HepG2 (cell line): ENCODE measurements around the gene TMEM190. TPM values are rescaled to one million over a fixed set of nuclear protein-coding genes. Genes with fewer than 3 reads are reported as not detected.

Source experiments
- ATAC-seq: fragments of 200-7000 bp; cut with Tn5 transposase; 3 replicates; pipeline ENCODE4 v1.9.1; 2020; ENCODE audit warnings: mild to moderate bottlenecking, moderate library complexity
- BruUV-seq: library from RNA; stranded (reverse); fragments of 400-500 nt; replicated peaks from 2 replicates; lab custom pipeline; 2021; lab: Mats Ljungman, UMichigan
- CTCF ChIA-PET: fragments of 300-600 bp; formaldehyde crosslinking; extraction: SDS; loops from one replicate; lab custom pipeline; 2021; ENCODE audit warnings: low total read pairs, inconsistent platforms, low intra/inter-chr PET ratio; lab: Yijun Ruan, JAX
- POLR2A ChIA-PET: fragments of 350-600 bp; sonication (Branson Sonifier 250); formaldehyde crosslinking; loops from one replicate; lab custom pipeline; 2020; ENCODE audit warnings: antibody characterized with exemption, inconsistent platforms; lab: Yijun Ruan, JAX
- DNase-seq: peaks from one replicate; pipeline ENCODE4 v3.0.0-alpha.2; 2015; ENCODE audit warnings: low spot score
- FAIRE-seq: peaks from 3 replicates; lab custom pipeline; 2011; peaks lifted over from hg19 to GRCh38; lab: Jason Lieb, UNC
- H2AFZ ChIP-seq: one replicate; pipeline ENCODE4 v1.6.1; 2011; ENCODE audit warnings: low read length, inconsistent platforms
- H3K27ac ChIP-seq: fragments of 300-600 bp; 3 replicates; pipeline ENCODE4 v1.8.0; 2011; ENCODE audit warnings: mixed run types, mild to moderate bottlenecking, mixed read lengths, low read length, inconsistent platforms; ENCODE audit not compliant: insufficient read depth; ENCODE audit errors: extremely low read length
- H3K27me3 ChIP-seq, 2 experiments: fragments of 200-600 bp in 1 of 2; 2 replicates in 1 of 2; 3 replicates in 1 of 2; pipeline versions ENCODE4 v1.6.0 to v1.8.0; 2011; ENCODE audit warnings: low read length in 2 of 2, mild to moderate bottlenecking in 2 of 2, moderate library complexity in 2 of 2, inconsistent platforms in 1 of 2; ENCODE audit not compliant: insufficient read depth in 2 of 2, control insufficient read depth in 1 of 2
- H3K36me3 ChIP-seq, 2 experiments: fragments of 200-600 bp in 1 of 2; replicated peaks in 1 of 2; 2 replicates in 1 of 2; 3 replicates in 1 of 2; pipeline versions ENCODE4 v1.5.1 to v1.8.0; 2011; ENCODE audit warnings: low read length in 2 of 2, inconsistent platforms in 1 of 2; ENCODE audit not compliant: insufficient read depth in 2 of 2, control insufficient read depth in 1 of 2
- H3K4me1 ChIP-seq: 2 replicates; pipeline ENCODE4 v1.5.1; 2012; ENCODE audit warnings: low read length, inconsistent platforms; ENCODE audit not compliant: insufficient read depth
- H3K4me2 ChIP-seq: 2 replicates; pipeline ENCODE4 v1.6.0; 2011; ENCODE audit warnings: low read depth, low read length, inconsistent platforms
- H3K4me3 ChIP-seq, 3 experiments: fragments of 200-600 bp in 1 of 3; sonication (generic), shearing (Covaris generic) in 1 of 3; replicated peaks in 1 of 3; 2 replicates each; pipeline ENCODE4 v1.5.1; 2011 to 2016; ENCODE audit warnings: low read length in 3 of 3, inconsistent platforms in 2 of 3, low read depth in 2 of 3, mild to moderate bottlenecking in 2 of 3, control low read depth in 1 of 3, mixed read lengths in 1 of 3; ENCODE audit not compliant: insufficient read depth in 1 of 3
- H3K79me2 ChIP-seq: one replicate; pipeline ENCODE4 v1.6.1; 2011; ENCODE audit warnings: low read length, inconsistent platforms; ENCODE audit not compliant: insufficient read depth
- H3K9ac ChIP-seq: 2 replicates; pipeline ENCODE4 v1.6.0; 2011; ENCODE audit warnings: mild to moderate bottlenecking, low read depth, low read length, inconsistent platforms; ENCODE audit not compliant: insufficient read depth
- H3K9me3 ChIP-seq: 2 replicates; pipeline ENCODE4 v1.5.1; 2012; ENCODE audit warnings: mild to moderate bottlenecking, low read length
- H4K20me1 ChIP-seq: 2 replicates; pipeline ENCODE4 v1.6.0; 2011; ENCODE audit warnings: inconsistent platforms, mild to moderate bottlenecking, low read length, moderate library complexity; ENCODE audit not compliant: insufficient read depth
- ATF7 ChIP-seq, 2 experiments: fragments of 450-650 bp in 1 of 2; sonication (generic) in 1 of 2; formaldehyde crosslinking in 1 of 2; IDR thresholded peaks; 2 replicates each; pipeline versions ENCODE4 v1.4.0 to v1.6.1; 2016 to 2020; ENCODE audit warnings: antibody characterized with exemption in 1 of 2, mild to moderate bottlenecking in 1 of 2, missing genetic modification reagents in 1 of 2
- BRF2 ChIP-seq: sonication (generic); formaldehyde crosslinking; IDR thresholded peaks from 2 replicates; pipeline ENCODE4 v1.8.1; 2022; ENCODE audit warnings: mild to moderate bottlenecking, missing genetic modification reagents
- CHD2 ChIP-seq: IDR thresholded peaks from 2 replicates; pipeline ENCODE4 v1.6.1; 2011; ENCODE audit warnings: low read depth, low read length, improper control_type of control experiment
- CREB1 ChIP-seq, 2 experiments: fragments of 450-650 bp in 1 of 2; IDR thresholded peaks; 2 replicates each; pipeline ENCODE4 v1.6.1; 2016 to 2017; ENCODE audit warnings: control low read depth in 1 of 2, mild to moderate bottlenecking in 1 of 2, missing compliant biosample characterization in 1 of 2, missing genetic modification characterization in 1 of 2
- FOXP1 ChIP-seq, 2 experiments: fragments of 450-650 bp in 1 of 2; IDR thresholded peaks; 2 replicates each; pipeline ENCODE4 v1.6.1; 2017 to 2018; ENCODE audit warnings: antibody characterized with exemption in 1 of 2
- KLF11 ChIP-seq: IDR thresholded peaks from 2 replicates; pipeline ENCODE4 v1.6.1; 2016; ENCODE audit warnings: missing compliant biosample characterization
- KLF6 ChIP-seq: IDR thresholded peaks from 2 replicates; pipeline ENCODE4 v1.8.0; 2016; ENCODE audit warnings: missing biosample characterization, missing genetic modification reagents
- SRSF1 ChIP-seq: fragments of 200-400 bp; formaldehyde crosslinking; optimal IDR thresholded peaks from 2 replicates; pipeline ENCODE3; 2017; ENCODE audit warnings: mild to moderate bottlenecking, low read depth, low read length, moderate library complexity
- SRY ChIP-seq: sonication (generic); formaldehyde crosslinking; IDR thresholded peaks from 2 replicates; pipeline ENCODE4 v1.8.0; 2022; ENCODE audit warnings: mild to moderate bottlenecking, missing genetic modification reagents
- ZNF12 ChIP-seq: sonication (generic); formaldehyde crosslinking; IDR thresholded peaks from 2 replicates; pipeline ENCODE4 v1.5.0; 2020; ENCODE audit warnings: missing genetic modification reagents
- ZNF205 ChIP-seq: IDR thresholded peaks from 2 replicates; pipeline ENCODE4 v1.6.1; 2018; ENCODE audit warnings: missing biosample characterization, missing genetic modification reagents
- ZNF225 ChIP-seq: sonication (generic); formaldehyde crosslinking; IDR thresholded peaks from 2 replicates; pipeline ENCODE4 v1.4.0; 2020; ENCODE audit warnings: mild to moderate bottlenecking, missing genetic modification reagents
- ZNF414 ChIP-seq: sonication (generic); formaldehyde crosslinking; IDR thresholded peaks from 2 replicates; pipeline ENCODE4 v1.5.0; 2020; ENCODE audit warnings: missing genetic modification reagents
- ZSCAN30 ChIP-seq: sonication (generic); formaldehyde crosslinking; IDR thresholded peaks from 2 replicates; pipeline ENCODE4 v1.5.0; 2020; ENCODE audit warnings: mild to moderate bottlenecking, missing genetic modification reagents
- WGBS: methylation state at CpG from one replicate; pipeline ENCODE4 v1.1.6; 2017; ENCODE audit warnings: low lambda C conversion rate; 5-methylcytosine and 5-hydroxymethylcytosine counted together
- in situ Hi-C: cut with HindIII; loops from 2 replicates; pipeline ENCODE4 v1.10.0; 2017; ENCODE audit warnings: low pct_unique_long_range_greater_than_20kb; ENCODE audit not compliant: extremely low pct_ligation_motif_present
- intact Hi-C: fragments of 100-400 bp; cut with micrococcal nuclease; formaldehyde crosslinking; loops from one replicate; pipeline ENCODE4 v1.10.0; 2022; ENCODE audit not compliant: unreplicated experiment
- polyA plus RNA-seq, 8 experiments: library from polyadenylated mRNA; depleted of rRNA in 3 of 8; stranded (reverse) in 7 of 8; unstranded in 1 of 8; fragments of >200 nt; fragmentation: Illumina TruSeq in 4 of 8; extraction: Trizol in 4 of 8; gene quantifications; 2 replicates each; pipeline versions ENCODE4 v1.2.1 to v1.2.3, GENCODE V29; 2011 to 2016; ENCODE audit warnings: low read depth in 4 of 8, missing spikeins in 1 of 8, mixed read lengths in 1 of 8; ENCODE audit not compliant: insufficient read depth in 1 of 8
- total RNA-seq, 5 experiments: library from RNA; depleted of rRNA; stranded (reverse); fragments of >200 nt; fragmentation: Illumina TruSeq; extraction: Trizol; gene quantifications; 2 replicates each; pipeline ENCODE4 v1.2.3, GENCODE V29; 2016; ENCODE audit warnings: low read depth in 1 of 5

Gene TMEM190
- total and polyA plus RNA-seq, 2 of the 13 experiments (the other 11 are each of a cell fraction or from before 2014, with no cell fraction given): 0.35 to 0.83 TPM

GRCh38 chr19:55423225-55424005, 46.8 kb downstream of the TMEM190 start:
- 24% methylated on average over 13 of the region's 13 CpGs for WGBS

GRCh38 chr19:55424518-55424917, 47.9 kb downstream of the TMEM190 start:
- in situ Hi-C loops: no loop called here
- POLR2A ChIA-PET: interaction anchor here (1.0 kb wide), 1 partner anchor 218 kb away, joined by 4 read pairs; no protein-coding TSS in a partner anchor
- 0% methylated on average over 1 of the region's 3 CpGs for WGBS

More at GRCh38 chr19:55423225-55424005, 46.8 kb downstream of the TMEM190 start:
- ChIA-PET POLR2A (no interaction called here), CTCF (no interaction called here)
- DNase-seq (no peak), ATAC-seq (no peak), FAIRE-seq (no peak)
- Histone ChIP-seq H3K4me2 (no peak overlapping the region), H3K4me3 (no peak overlapping the region), H3K9me3 (no peaks in the 10 kb centered on the region), H3K27me3 (peaks cover 0 to 26% of the 10 kb centered on the region in 2 experiments; a peak in 1 of 5 replicates), H3K4me1 (no peaks in the 10 kb centered on the region), H2AFZ (no peak overlapping the region), H4K20me1 (no peaks in the 10 kb centered on the region), H3K36me3 (no peaks in the 10 kb centered on the region), H3K27ac (no peak overlapping the region), H3K79me2 (no peaks in the 10 kb centered on the region), H3K9ac (no peak overlapping the region)
- BruUV-seq: no TSS peak
- intact Hi-C loops: no loop called here
- in situ Hi-C loops: no loop called here
- TF ChIP-seq FOXP1 (IDR thresholded peaks at IDR 0.05) (peak; percentile 64), FOXP1 (CRISPR knock-in tag; IDR thresholded peaks at IDR 0.05) (no peak), KLF6 (no peak), SRSF1 (no peak), ZNF205 (no peak), CREB1 (IDR thresholded peaks at IDR 0.05) (0 out of 2 replicates have a peak, but pooled peaks have one; percentile 6), CREB1 (CRISPR knock-in tag; IDR thresholded peaks at IDR 0.05) (no peak), SRY (CRISPR knock-in tag) (no peak), CHD2 (no peak), ATF7 (IDR thresholded peaks at IDR 0.05) (peak; percentile 63; the same call in 1 of the 2 replicates), ATF7 (CRISPR knock-in tag; IDR thresholded peaks at IDR 0.05) (no peak), KLF11 (CRISPR knock-in tag) (no peak)

More at GRCh38 chr19:55424518-55424917, 47.9 kb downstream of the TMEM190 start:
- Histone ChIP-seq H3K27ac (no peak overlapping the region), H3K27me3 (peaks cover 0 to 26% of the 10 kb centered on the region in 2 experiments; a peak in 1 of 5 replicates), H4K20me1 (no peaks in the 10 kb centered on the region)
- no peak for FAIRE-seq
- intact Hi-C loops: no loop called here
- TF ChIP-seq ZSCAN30 (CRISPR knock-in tag) (no peak), ZNF225 (CRISPR knock-in tag) (no peak), ZNF414 (no peak), BRF2 (CRISPR knock-in tag) (no peak), ZNF12 (CRISPR knock-in tag) (peak; percentile 97)
- TF ChIP-seq, all 625 proteins: peak for 1
- H3K79me2 ChIP-seq: no peaks in the 10 kb centered on the region
- no peak overlapping the region for H3K4me2 ChIP-seq
- no peak for ATAC-seq
- no peaks in the 10 kb centered on the region for H3K9me3 ChIP-seq
- no peak overlapping the region for H2AFZ ChIP-seq
- no TSS peak for BruUV-seq
- no peaks in the 10 kb centered on the region for H3K4me1 ChIP-seq
- CTCF ChIA-PET: no interaction called here
- no peak overlapping the region for H3K9ac ChIP-seq
- no peak overlapping the region for H3K4me3 ChIP-seq
- no peak for DNase-seq
- H3K36me3 ChIP-seq: no peaks in the 10 kb centered on the region
